ENCODE measurements around the gene PRR20E.
"Not testable (repeated sequence)": the region's sequence is repeated elsewhere in the genome, so short reads cannot be mapped to it uniquely, and the experiment has no call there.

Gene PRR20E

GRCh38 chr13:57166897-57167296 lies at the start of gene PRR20E:
TSS of gene PRR20E (plus strand) at chr13:57167197. CDS start at chr13:57167584, 387 bp downstream.
- not testable (repeated sequence) for DNase-seq

- DNase-seq, result peak; percentile 20 to 71
Measured at GRCh38 chr13:57123681-57124080, 43.3 kb upstream of the PRR20E start.

GRCh38 chr13:57128909-57129308 lies 38.1 kb upstream of the PRR20E start:
- DNase-seq, result no peak

GRCh38 chr13:57136093-57136492 lies 30.9 kb upstream of the PRR20E start:
- DNase-seq, result no peak

- no peak for DNase-seq
Measured at GRCh38 chr13:57137585-57137984, 29.4 kb upstream of the PRR20E start.

- no peak for DNase-seq
Measured at GRCh38 chr13:57138988-57139387, 28.0 kb upstream of the PRR20E start.

GRCh38 chr13:57139781-57140180 lies 27.2 kb upstream of the PRR20E start:
- DNase-seq, result not testable (repeated sequence)

GRCh38 chr13:57140235-57140968 lies 26.6 kb upstream of the PRR20E start, which contains the start of gene PRR20A:
TSS of gene PRR20A (plus strand) at chr13:57140918. CDS start at chr13:57141305, 387 bp downstream.
- not testable (repeated sequence) for DNase-seq

GRCh38 chr13:57147188-57147587 lies 19.8 kb upstream of the PRR20E start, which contains the start of gene PRR20B:
TSS of gene PRR20B (plus strand) at chr13:57147488. CDS start at chr13:57147875, 387 bp downstream.
- DNase-seq, result not testable (repeated sequence)

- DNase-seq, result not testable (repeated sequence)
Measured at GRCh38 chr13:57148106-57148505, 18.9 kb upstream of the PRR20E start.

GRCh38 chr13:57153761-57154160 lies 13.2 kb upstream of the PRR20E start, which contains the start of gene PRR20C:
TSS of gene PRR20C (plus strand) at chr13:57154061. CDS start at chr13:57154448, 387 bp downstream.
- DNase-seq, result not testable (repeated sequence)

GRCh38 chr13:57160332-57160731 lies 6.7 kb upstream of the PRR20E start, which contains the start of gene PRR20D:
TSS of gene PRR20D (plus strand) at chr13:57160632. CDS start at chr13:57161019, 387 bp downstream.
- not testable (repeated sequence) for DNase-seq

GRCh38 chr13:57191667-57192066 lies 24.7 kb downstream of the PRR20E start:
- no peak for DNase-seq

- no peak for DNase-seq
Measured at GRCh38 chr13:57212989-57213388, 46.0 kb downstream of the PRR20E start.

Measured in NCI-H2081 (cell line).